IPS DF 19.7 (cell line): ENCODE measurements around the gene DCN.

Source experiments
- DNase-seq: peaks from one replicate; pipeline ENCODE4 v3.0.0-alpha.2; 2013; ENCODE audit warnings: low read depth, low spot score

DCN gene

GRCh38 chr12:91139286-91139685 lies 43.3 kb downstream of the DCN start:
- DNase-seq = no peak

DNA sequence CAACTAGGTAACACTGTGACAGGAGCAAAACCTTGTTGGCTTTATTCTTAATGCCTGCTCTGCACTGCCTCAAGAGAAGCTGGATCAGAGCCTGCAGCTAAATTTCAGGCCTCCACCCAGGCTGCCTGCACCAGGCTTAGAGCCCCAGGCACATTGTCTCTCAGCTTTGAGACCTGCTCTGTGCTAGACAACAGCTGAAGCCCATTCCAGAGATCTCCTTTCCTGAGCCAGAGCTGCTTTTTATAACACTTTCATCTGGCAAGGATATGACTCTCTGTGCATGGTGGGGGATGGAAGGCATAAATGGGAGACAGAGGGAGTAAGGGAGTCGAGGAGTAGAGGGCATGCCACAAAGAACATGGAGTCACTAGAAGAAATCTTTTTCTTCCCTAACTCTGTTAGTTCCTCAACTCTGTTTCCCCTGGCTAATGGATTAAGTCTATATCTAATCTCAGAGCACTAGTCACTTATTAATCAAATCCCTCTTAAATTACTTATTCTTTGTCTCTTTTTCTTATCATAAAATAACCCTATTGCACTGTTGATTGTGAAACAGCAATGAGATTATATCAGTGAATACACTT lies 44.2 kb downstream of the DCN start:
- no peak for DNase-seq

- DNase-seq = no peak
These were observed 48.7 kb downstream of the DCN start for GRCh38 chr12:91133871-91134270.

DNA sequence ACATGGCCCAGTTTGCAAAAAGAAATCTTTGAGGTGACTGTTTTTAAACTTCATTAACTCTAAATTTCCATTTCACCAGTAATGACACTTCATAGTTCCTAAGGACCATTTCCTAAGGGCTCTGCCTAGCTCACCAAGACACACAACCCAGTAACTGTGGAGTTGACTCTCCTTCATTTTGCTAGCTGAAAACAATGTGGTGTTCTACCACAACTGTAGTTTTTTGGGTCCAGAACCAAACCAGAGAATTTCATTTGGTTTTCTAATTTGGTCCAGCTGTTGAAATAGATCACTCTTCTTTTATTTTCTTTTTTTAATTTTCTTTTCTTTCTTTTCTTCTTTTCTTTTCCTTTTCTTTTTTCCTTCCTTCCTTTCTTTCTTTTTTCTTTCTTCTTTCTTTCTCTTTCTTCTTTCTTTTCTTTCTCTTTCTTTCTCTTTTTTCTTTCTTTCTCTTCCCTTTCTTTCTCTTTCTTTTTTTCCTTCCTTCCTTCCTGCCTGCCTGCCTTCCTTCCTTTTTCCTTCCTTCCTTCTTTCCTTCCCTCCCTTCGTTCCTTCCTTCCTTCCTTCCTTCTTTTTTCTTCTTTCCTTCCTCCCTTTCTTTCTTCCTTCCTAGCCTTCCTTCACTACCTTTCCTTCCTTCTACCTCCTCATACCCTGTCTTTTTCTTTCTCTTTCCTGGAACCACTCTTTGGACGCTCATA lies 52.8 kb downstream of the DCN start:
- DNase-seq = no peak

GRCh38 chr12:91127751-91128150 lies 54.9 kb downstream of the DCN start:
- no peak for DNase-seq

DNA sequence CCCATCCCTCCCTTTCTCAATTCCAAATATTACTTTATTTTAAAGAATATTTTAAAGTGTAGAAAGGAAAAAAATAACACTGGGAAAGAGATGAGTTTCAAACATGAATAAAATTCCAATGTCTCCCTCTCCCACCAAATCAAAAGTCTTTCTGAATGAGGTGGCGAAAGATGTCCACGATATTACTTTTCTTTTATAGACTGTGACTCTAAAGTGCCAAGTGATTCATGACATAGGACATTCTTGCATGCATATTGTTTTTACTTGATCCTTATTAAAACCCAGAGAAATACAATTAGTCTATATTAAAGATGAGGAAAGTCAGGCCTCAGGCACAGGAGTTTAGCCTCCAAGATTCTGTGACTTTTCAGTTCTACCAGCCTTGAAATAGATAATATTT lies 55.3 kb downstream of the DCN start:
- DNase-seq = no peak

- no peak for DNase-seq
These were observed 56.1 kb downstream of the DCN start for GRCh38 chr12:91126516-91126915.

DNA sequence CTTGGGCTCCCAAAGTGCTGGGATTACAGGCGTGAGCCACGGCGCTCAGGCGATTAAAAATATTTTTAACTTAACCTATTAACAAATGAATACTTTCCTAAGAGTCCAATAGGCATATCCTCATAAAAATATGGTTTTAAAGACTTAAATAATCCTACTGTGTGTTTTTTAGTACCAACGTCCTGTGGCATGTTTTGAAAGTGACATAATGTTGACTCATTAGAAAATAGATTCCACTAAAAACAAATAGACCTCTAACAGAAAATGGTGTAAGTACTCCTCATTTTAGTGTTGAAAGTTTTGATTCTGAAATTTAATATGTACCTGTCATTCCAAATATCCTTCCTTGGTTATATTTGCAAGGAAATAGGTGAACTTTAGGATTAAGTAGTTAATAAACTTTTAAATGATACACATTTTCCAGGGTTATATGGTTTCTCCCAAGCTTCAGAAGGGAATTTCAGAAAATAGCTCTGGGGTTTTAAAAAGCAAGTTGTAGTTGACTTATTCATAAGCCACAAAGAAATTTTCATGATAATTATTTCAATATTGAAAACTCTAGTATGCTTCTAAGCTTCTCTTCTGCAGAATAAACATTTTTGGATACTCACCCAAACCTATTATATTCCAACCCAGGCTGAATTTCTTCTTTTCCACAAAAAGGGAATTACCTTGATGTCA lies 59.2 kb downstream of the DCN start:
- no peak for DNase-seq

- no peak for DNase-seq
These were observed 61.8 kb downstream of the DCN start for GRCh38 chr12:91120781-91121180.

- DNase-seq = no peak
These were observed 63.5 kb downstream of the DCN start for GRCh38 chr12:91119089-91119488.

DNA sequence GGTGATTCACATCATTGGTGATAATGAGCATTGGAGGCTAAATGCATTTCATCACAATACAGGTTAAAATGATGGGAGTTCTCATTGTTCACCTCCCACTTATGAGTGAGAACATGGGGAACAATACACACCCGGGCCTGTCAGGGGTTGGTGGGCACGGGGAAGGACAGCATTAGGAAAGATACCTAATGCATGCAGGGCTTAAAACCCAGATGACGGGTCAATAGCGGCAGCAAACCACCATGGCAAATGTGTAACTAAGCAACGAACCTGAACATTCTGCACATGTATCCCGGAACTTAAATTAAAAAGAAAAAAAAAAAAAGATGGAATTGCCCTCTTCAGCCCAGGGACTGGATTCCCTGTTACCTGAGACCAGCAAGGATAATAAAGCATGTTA lies 69.0 kb downstream of the DCN start:
- no peak for DNase-seq

GRCh38 chr12:91111366-91112325 lies 71.0 kb downstream of the DCN start, which contains the start of gene LUM:
TSS of gene LUM (minus strand) at chr12:91111494. CDS start at chr12:91108979, 2,515 bp downstream.
- no peak for DNase-seq

DNA sequence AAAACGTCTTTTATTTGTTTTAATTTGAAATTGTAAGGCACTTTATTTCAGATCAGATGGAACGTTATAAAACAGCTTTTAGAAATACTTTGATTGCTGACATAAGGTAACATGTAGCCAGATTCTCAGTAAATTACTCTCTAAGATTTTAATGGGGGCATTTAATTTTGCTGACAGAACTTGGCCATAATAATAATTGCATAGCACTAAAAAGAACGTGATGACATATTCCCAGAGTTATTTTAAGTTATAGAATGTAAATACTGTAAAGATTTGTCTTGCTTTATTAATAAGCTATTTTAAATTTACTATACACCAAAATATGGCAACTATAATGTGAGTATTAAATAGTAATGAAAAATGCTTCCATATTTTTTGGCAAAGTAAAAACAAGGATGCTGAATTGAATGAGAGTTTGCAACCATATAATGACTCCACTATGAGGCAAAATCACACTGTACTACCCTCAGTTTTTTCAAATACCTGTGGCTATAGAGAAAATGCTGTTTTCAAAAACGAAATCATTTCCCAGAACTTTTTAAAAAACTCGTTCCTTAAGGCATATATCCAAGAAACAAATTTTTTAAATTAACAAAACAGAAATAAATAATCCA lies 72.2 kb downstream of the DCN start:
- no peak for DNase-seq

GRCh38 chr12:91109581-91110310 lies 72.9 kb downstream of the DCN start:
- no peak for DNase-seq

DNA sequence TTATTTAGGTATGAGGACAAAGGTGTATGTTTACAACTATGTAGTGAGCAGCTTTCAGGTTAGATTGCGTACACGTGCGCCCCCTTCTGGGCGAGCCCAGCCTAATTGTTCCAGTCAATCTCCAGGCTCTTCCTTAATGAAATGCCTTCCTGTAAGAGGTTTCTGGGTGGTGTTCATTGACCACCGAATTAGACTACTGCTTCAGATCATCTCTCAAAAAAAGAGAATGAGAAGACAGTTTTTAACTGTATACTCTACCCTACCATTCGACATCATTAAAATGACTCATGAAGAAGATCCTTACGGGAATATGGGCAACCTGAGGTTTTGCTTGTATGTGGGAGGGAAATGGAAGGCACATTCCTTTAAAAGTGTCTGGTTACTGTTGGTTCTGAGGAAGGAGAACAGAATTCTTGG lies 73.5 kb downstream of the DCN start:
- no peak for DNase-seq

DNA sequence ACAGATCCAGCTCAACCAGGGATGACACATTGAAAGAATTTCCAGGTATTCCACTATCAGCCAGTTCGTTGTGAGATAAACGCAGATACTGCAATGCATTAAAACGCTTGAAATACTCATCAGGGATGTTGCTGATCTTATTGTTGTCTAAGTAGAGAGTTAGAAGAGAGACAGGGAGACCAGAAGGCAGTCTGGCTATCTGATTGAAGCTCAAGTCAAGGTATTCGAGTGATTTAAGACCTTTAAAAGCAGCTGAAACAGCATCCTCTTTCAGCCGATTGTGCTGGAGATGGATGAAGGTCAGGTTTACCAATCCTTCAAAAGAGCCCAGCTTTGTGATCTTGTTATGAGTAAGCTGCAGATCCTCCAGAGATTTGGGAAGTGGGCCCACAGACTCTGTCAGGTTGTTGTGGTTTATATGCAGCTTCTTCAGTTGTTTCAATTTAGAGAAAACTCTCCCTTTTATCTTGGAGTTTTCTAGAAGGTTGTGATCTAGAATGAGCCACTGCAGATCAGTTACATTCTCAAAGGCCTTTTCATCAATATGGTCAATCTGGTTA lies 74.3 kb downstream of the DCN start:
- no peak for DNase-seq

GRCh38 chr12:91106283-91106682 lies 76.3 kb downstream of the DCN start:
- no peak for DNase-seq

GRCh38 chr12:91105807-91106206 lies 76.8 kb downstream of the DCN start:
- no peak for DNase-seq

- no peak for DNase-seq
These were observed 77.7 kb downstream of the DCN start for GRCh38 chr12:91104812-91105466.

- DNase-seq = no peak
These were observed 79.0 kb downstream of the DCN start for GRCh38 chr12:91103624-91104023.
